ENCODE measurements around the gene TNFRSF25.
"Not testable (repeated sequence)": the region's sequence is repeated elsewhere in the genome, so short reads cannot be mapped to it uniquely, and the experiment has no call there.

The TNFRSF25 gene

DNA sequence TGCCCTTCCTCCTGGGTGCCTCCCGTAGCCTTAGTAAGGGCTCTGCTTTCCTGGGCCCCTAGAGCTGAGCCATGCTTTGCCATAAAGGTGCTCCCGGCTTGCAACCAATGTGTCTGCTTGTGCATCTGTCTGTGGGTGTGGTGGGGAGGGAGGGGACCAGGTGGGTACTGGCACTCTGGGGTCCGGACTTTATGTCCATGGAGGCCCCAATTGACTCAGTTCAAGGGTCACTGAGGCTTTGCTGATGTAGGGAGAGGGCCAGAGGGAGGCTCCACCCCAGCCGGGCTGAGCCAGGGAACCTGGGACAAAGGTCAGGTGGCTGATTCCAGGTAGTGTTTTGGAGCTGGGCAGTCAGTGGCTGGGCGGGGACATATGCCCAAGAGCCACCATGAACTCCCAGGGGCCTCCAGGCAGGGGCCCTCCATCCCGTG, 15.0 kb downstream of the TNFRSF25 start:
- DNase-seq (ENCODE audit: low spot score): no peak

DNA sequence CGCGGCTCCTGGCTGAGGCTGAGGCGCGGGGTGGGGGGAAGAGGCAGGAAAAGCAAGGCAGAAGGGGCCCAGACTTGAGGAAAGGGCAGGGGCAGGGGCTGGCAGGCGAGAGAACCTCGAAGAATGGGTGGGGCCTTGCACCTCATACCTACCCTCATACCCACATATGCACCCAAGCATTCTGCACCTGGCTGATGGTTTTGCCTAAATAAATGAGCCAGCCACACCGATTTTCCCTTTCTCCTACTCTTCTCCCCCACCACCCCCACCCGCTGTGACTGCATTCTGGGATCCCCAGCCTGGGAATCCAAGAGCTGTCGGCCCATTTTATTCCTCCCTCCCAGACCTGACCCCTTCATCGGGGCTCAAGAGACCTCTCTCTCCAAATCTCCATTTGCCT, 15.5 kb downstream of the TNFRSF25 start:
- DNase-seq (ENCODE audit: low spot score): not testable (repeated sequence)

DNA sequence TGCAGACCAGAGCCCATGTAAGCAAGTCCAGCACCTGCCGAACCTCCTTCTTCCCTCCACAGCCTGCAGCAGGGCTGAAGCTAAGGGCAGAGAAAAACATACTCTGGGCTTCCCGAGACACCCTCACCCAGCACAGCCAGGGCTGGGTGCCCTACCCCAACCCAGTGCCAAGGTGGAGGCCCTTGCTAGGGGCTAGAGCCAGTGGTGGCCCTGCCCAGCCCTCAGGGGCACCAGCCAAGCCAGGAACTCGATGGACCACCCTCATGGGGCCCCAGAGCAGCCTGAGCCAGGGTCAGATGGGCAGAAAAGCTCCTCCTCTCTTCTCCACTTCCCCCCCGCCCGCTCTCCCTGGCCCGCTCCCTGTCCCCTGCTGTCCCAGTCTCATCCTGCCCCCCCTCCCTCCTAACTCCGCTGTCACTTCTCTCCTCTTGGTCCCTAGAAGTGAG, 15.9 kb downstream of the TNFRSF25 start:
- no peak for DNase-seq (ENCODE audit: low spot score)

DNA sequence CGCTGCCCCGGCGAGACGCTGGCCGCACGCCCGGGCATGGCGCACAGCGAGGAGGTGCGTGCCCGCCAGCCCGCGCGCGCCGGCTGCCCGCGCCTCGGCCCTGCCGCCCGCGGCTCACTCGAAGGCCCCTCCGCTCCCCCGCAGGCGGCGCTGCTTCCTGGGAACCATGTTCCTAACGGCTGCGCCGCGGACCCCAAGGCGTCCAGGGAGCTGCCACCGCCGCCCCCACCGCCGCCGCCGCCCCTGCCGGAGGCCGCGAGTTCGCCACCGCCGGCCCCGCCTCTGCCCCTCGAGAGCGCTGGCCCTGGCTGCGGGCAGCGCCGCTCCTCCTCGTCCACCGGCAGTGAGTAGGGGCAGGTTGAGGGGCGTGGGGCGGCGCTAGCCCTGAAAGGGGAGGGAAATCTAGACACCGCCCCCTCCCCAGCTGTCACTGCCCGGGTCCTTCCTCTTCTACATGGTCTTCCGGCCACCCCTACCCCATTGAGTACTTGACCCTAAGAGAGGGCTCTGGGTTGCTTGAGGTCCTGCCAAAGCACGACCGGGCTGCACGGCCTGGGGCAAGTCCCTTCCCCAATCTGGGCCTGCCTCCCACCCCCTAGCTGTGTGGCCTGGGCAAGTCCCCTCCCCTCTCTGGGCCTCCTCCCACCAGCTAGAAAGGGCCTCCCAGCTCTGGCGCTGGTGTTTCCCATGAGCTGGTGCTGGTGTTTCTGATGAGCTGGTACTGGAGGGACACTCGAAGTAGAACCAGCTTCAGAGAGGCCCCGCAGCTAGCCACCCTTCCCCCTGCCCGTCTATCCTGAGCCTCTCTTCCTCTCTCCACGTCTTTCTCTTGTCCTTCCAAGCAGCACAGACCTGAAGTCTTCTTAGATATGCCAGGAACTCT, 17.0 kb downstream of the TNFRSF25 start:
- DNase-seq (ENCODE audit: low spot score): no peak

DNA sequence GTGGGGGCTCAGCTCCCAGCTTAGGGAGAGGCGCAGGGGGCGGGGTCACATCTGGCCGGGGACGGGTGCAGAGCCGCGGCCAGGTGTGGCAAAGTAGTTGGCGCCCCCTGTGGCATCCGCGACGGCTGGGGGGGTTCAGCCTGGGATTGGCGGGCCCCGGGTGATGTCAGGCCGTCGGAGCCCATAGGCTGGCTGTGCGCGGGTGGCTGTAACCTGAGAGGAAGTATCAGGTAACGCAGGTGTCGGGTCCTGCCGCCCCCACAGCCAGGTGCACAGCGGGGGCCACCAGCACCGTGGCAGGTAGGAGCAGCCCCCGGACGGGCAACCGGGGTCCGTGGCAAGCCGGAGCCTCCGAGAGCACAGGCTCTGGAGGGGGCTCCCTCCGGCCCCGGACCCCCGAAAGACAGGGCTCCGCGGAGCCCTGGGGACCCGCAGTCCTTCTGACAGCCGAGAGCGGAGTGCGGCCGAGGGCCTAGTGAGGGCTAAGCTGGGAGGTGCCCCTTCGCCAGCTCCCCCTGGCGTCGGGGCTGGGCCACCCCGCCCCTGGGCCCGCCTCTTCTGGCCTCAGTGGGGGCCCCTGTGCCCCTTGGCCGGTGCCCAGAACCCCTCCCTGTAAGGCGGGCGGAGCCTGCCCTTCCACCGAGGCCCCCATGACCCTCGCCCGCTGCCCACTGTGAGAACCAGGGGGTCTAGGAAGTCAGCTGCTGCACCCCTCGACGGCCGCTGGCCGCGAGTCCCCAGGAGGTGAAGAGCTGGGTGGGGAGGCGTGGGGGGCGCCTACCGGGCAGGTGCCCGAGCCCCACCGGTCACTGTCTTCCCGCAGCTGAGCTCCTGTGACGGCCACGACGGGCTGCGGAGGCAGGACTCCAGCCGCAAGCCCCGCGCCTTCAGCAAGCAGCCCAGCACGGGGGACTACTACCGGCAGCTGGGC, 17.9 kb downstream of the TNFRSF25 start:
- no peak for DNase-seq (ENCODE audit: low spot score)

DNA sequence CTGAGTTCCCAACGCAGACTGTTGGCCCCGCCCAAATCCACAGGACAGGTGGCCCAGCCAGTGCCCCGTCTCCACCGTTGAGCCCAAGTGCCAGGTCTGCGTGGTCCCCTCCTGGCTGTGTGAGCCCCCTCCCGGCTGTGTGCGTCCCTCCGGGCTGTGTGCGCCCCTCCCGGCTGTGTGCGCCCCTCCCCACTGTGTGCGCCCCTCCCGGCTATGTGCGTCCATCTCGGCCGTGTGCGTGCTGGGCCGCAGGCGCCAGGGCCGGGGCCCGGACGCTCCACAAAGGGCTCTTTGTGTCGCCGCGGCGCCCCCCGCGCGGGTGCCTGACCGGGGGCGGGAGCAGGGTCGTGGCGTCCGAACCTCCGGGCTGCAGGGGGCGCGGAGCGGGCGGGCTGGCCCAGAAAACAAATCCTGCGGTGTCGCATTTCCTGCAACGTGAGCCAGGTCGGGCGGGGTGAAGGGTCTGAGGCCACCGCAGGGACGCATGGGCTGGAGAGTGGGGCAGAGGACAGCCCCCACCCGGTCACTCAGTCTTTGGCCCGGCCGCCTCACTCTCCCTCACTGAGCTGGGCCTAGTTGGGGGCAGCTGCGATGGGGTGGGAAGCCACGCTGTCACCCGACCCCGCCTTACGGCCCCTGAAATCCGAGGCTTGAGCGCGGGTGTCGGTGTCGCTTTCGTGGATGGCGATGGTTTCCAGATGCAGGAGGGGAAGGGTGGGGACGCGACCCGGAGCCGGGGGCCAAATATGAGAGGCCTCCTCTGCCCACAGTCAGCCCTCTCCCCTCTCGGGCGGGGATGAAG, 18.8 kb downstream of the TNFRSF25 start:
- DNase-seq (ENCODE audit: low spot score): no peak

DNA sequence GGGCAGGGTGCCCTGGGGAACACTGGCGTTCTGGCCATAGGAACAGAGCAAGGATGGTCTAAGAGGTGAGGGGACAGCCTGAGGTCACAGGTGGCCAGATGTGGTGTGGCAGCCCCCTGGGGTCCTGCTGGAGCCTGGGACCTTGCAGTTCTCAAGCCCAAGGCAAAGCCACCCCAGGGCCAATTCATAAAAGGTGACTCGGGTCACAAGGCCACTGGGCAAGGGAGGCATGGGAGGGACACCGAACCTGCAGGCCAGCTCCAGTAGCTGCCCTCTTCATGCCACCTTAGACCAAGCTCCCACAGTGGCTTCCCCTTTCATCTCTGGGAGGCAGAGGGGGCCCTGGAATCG, 19.3 kb downstream of the TNFRSF25 start:
- no peak for DNase-seq (ENCODE audit: low spot score)

DNA sequence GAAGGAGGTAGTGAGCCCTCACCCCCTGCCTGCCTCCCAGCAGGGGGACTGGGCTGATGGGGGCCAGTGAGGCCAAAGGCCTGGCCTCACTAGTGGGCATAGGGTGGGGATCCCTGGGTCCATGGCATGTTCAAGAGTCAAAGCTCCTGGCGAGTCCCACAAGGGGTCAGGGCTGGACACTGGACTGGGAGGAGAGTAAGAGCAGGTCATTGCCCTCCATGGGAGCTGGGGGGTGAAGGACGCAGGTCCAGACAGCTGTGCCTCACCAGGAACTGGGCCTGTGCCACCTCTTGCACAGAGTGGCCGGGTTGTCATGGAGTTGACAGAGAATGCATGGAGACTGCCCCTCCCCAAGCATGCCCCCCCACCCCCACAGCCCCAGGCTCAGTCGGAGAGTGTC, 20.0 kb downstream of the TNFRSF25 start:
- DNase-seq (ENCODE audit: low spot score): not testable (repeated sequence)

DNA sequence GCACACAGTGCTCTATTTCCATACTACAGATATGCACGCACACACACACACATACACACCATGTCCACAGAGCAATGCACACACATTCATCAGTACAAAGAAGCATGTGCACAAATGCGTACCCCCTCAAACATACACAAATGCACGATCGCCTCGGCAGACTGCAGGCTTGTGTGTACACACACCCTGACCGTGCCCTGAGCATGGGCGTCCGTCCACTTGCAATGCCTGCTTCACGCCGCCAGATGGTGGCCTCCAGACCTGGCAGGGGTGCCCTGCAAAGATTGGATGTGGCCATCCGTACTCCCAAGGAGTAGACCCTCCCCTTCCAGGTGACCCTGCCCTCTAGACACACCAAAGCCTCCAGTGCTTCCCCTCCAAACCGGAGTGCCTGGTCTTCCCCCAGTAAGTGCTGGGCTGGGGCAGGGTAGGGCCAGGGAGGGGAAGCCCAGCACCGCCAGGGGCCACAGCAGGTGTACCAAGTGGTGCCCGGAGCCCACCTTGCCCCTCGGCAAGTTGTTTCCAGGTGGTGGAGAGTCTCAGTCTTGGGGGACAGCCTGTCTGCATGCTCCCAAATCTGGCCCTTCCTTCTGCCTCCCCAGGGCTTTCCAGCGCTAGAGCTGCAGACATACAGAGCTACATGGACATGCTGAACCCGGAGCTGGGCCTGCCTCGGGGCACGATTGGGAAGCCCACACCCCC, 20.8 kb downstream of the TNFRSF25 start:
- peak; percentile 46 for DNase-seq (ENCODE audit: low spot score)

DNA sequence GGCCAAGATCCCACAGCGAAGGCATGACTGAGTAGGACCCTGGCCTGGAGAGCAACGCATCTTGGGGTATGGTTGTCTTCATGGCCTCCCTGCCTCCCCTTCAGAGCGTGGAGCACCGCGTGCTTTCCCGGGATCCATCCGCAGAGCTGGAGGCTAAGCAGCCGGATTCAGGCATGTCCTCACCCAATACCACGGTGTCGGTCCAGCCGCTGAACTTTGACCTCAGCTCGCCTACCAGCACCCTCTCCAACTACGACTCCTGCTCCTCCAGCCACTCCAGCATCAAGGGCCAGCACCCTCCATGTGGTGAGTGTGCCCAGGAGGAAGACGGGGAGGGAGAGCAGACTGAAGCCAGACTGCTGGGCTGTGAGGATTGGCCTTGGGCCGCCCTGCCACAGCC, 21.6 kb downstream of the TNFRSF25 start:
- DNase-seq (ENCODE audit: low spot score): no peak

DNA sequence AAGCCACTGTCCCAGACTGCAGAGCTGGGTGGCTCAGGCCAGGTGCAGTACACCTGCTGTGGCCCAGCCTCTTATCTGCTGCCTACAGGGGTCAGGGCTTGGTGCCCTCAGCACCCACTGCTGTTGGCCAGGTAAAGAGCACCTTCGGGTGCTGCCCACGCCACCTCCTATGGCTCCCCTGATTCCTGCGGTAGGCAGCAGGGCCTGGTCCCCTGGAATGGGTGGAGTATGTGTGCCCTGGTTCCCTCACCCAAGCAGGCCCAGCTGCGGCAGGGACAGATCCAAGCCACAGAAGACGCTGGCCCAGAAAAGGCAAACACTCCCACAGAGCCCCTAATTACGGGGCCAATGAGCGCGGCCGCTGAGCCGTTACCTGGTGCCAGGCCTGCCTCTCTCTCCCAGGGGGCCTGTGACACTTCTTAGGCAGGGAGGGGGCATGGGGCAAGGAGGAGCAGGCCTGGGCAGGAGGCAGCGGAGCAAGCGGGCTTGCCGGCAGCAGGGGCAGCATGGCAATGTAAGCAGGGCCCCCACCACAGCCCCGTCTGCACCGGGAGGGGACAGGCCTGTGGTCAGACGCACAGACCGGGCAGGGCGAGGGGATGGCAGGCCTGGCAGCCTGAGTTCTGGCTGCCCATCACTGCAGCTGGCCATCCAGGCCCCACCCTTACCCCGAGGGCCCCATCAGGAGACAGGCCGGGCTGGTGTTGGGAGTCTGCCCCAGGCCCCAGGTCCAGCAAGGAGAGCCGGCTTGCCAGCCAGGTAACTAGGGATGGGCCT, 22.4 kb downstream of the TNFRSF25 start:
- DNase-seq (ENCODE audit: low spot score): no peak

DNA sequence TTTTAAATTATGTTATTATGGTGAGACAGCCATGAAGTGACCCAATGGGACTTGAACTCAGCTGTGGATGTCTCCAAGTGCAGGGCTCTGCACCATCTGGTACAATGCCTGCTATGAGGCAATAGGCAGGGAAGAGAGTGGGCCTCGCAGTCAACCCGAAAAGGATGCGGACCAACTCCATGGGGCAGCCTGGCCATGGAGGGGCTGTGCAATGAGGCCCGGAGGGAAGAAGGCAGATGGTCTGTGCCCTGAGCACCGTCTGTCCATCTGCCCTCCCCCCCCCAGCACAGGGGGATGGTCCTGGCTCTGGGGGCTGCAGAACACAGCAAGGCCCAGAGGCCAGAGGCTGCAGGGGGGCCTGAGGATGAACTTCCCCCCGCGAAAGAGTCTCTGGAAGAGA, 24.4 kb downstream of the TNFRSF25 start:
- no peak for DNase-seq (ENCODE audit: low spot score)

DNA sequence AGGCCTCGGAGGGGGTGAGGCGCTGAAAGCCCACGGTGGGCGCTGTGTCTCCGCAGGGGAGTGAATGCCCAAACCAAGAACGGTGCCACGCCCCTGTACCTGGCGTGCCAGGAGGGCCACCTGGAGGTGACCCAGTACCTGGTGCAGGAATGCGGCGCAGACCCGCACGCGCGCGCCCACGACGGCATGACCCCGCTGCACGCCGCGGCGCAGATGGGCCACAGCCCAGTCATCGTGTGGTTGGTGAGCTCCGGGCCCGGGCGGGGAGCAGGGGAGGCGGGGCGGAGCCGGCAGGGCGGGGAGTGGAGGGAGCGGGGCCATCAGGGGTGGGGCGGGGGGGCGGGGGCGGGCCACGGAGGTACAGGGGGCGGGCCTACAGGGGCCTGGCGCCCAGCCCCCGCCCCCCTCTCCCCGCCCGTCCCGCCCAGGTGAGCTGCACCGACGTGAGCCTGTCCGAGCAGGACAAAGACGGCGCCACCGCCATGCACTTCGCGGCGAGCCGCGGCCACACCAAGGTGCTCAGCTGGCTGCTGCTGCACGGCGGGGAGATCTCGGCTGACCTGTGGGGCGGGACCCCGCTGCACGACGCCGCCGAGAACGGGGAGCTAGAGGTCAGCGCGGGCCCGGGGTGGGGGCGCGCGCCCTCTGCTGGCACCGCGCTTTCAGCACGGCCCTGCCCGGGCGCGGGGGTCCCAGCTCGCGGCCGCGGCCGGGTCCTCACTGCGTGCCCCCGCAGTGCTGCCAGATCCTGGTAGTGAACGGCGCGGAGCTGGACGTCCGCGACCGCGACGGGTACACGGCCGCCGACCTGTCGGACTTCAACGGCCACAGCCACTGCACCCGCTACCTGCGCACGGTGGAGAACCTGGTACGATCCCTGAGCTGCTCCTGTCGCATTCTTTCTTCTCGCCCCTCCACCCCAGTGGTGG, 25.5 kb downstream of the TNFRSF25 start:
- DNase-seq (ENCODE audit: low spot score): peak; percentile 64

DNA sequence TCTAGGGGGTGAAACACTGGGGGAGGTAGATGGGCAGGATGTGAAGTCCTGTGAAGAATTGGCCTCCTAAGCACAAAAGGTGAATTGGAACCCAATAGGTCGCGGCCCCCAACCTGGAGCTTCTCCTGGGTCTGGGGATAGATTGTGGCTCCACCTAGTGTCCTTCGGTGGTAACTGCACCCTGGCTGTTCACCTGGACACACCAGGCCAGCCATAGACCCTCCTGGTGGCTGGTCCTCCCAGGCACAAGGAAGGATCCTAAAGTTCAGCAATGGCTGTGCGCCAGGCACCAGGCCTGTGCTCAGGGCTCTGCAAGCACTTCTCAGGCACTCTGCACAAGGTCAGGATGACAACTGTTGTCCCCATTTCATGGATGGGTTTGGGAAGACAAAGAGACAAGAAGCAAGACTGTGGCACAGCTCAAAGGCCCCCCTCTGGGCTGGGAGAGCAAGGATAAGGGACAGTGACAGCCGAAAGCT, 27.9 kb downstream of the TNFRSF25 start:
- peak; percentile 76 for DNase-seq (ENCODE audit: low spot score)

DNA sequence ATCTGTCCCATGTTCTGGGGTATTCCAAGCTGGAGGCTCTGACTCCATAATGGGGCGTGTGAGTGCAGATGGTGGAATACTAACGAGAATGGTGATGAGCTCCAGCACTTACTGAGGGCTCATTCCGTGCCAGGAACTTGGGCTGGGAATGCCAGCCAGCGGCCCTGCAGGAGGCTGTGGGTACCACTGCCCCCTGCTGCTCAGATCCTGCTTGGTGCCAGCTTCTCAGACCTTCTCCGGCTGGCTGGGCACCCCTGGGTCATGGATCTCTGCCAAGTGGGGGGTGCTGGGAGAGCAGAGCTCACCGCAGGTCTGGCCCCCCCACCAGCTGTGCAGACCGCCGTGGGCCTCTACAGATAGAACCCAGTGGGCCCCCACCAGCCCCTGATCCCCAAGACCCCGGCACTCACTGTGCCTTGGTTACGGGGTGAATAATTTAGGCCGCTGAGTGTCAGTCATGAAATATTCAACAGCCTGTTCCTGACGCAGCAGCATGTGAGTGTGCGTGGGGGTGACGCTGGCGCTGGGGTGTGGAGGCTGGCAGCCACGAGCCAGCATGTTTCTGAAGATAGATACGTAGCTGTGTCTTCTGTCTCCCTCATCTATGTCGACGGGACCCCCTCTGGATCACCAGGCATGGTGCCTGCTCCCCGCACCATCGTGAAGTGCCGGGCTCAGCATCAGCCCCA, 28.8 kb downstream of the TNFRSF25 start:
- not testable (repeated sequence) for DNase-seq (ENCODE audit: low spot score)

DNA sequence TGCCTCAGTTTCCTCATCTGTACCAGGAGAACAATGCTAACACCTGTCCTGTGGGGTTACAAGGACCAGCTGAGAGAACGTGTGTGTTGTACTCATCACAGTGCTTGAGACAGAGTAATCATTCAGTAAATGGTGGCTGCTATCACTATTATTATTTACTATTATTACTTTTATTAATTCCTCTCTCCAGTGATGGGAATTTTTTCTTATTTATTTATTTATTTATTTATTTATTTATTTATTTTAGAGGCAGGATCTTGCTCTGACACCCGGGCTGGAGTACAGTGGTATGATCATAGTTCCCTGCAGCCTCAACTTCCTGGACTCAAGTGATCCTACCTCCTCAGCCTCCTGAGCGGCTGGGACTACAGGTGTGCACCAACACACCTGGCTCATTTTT, 29.7 kb downstream of the TNFRSF25 start:
- not testable (repeated sequence) for DNase-seq (ENCODE audit: low spot score)

DNA sequence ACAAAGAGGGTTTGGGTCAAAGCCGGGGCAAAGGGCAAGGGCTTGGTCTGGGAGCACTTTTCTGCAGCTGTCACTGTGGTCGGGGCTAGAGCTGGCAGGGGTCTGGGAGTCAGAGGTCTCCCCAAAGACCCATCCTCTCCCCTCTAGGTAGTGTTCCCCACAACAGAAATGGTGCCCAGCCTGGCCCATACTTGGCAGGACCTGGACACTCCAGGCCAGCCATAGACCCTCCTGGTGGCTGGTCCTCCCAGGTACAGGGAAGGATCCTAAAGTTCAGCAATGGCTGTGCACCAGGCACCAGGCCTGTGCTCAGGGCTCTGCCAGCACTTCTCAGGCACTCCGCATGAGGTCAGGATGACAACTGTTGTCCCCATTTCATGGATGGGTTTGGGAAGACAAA, 30.4 kb downstream of the TNFRSF25 start:
- no peak for DNase-seq (ENCODE audit: low spot score)

DNA sequence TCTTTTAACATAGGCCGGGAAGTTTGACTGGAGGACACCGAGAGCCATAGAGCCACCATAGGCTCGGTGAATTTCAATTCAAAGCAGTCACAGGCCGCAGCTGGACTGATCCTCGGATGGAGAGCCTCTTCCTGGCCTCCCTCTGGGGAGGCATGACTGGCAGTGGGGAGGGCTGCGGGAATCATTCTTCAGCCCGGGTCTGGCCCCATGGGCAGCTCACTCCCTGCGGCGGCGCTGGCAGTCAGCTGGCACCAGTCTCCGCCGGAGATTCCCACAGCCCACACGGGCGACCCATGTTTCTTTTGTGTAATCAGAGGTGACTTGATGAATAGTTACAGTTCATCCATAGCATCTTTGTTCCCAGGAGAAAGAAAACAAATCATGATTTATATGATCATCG, 30.8 kb downstream of the TNFRSF25 start:
- no peak for DNase-seq (ENCODE audit: low spot score)

DNA sequence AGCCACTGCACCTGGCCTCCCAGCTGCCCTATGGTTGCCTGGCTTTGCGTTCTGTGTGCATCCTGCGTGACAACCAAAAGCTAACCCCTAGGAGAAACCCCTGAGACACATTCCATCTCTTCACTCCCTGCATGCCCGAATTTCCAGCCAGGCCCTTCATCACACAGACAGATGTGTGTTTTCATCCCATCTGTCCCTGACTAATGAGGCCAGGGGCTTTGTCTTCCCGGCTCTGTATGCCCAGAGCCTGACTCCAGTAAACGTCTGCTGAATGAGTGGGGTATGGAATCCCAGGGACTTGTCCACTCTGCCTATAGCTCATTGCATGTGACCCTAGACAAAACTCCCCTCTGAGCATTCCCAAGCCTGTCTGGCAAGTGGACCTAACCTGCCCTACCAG, 31.8 kb downstream of the TNFRSF25 start:
- no peak for DNase-seq (ENCODE audit: low spot score)
